Uterus (tissue), 2 donors: Measurements from ENCODE around the gene RER1.
"Not testable (repeated sequence)": the region's sequence is repeated elsewhere in the genome, so short reads cannot be mapped to it uniquely, and the experiment has no call there.

Experiments
- POLR2A ChIP-seq, 2 donors: fragments of 450-650 bp; IDR thresholded peaks; one replicate each; pipeline ENCODE4 v1.6.1; 2016; ENCODE audit warnings: antibody characterized with exemption in 2 of 2, mild to moderate bottlenecking in 1 of 2, moderate library complexity in 1 of 2
- TF ChIP-seq, protein P1 (sequence below), 4 experiments: fragments of 200-600 bp in 2 of 4; fragments of 450-650 bp in 2 of 4; sonication (generic) in 2 of 4; IDR thresholded peaks; one replicate each; pipeline ENCODE4 v1.5.1; 2016 to 2019; ENCODE audit warnings: antibody characterized with exemption in 4 of 4, mild to moderate bottlenecking in 2 of 4, moderate library complexity in 1 of 4

DNA sequence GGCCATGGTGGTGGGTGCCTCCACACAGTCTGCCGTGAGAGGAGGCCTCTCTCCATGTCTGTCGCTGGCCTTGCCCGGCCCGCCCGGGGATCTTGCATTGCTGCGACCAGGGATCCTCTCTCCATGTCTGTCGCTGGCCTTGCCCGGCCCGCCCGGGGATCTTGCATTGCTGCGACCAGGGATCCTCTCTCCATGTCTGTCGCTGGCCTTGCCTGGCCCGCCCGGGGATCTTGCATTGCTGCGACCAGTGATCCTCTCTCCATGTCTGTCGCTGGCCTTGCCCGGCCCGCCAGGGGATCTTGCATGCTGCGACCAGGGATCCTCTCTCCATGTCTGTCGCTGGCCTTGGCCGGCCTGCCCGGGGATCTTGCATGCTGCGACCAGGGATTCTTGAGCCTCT is 48.7 kb downstream of the RER1 start:
- TF ChIP-seq, protein P1, sequence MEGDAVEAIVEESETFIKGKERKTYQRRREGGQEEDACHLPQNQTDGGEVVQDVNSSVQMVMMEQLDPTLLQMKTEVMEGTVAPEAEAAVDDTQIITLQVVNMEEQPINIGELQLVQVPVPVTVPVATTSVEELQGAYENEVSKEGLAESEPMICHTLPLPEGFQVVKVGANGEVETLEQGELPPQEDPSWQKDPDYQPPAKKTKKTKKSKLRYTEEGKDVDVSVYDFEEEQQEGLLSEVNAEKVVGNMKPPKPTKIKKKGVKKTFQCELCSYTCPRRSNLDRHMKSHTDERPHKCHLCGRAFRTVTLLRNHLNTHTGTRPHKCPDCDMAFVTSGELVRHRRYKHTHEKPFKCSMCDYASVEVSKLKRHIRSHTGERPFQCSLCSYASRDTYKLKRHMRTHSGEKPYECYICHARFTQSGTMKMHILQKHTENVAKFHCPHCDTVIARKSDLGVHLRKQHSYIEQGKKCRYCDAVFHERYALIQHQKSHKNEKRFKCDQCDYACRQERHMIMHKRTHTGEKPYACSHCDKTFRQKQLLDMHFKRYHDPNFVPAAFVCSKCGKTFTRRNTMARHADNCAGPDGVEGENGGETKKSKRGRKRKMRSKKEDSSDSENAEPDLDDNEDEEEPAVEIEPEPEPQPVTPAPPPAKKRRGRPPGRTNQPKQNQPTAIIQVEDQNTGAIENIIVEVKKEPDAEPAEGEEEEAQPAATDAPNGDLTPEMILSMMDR (IDR thresholded peaks at IDR 0.05): not testable (repeated sequence)
- not testable (repeated sequence) for TF ChIP-seq POLR2A (IDR thresholded peaks at IDR 0.05)
